Keratinocyte (primary cell): ENCODE results near the gene OR10A2. TPM values are rescaled to one million over a fixed set of nuclear protein-coding genes. Genes with fewer than 3 reads are reported as not detected.
"Not testable (repeated sequence)": the region's sequence is repeated elsewhere in the genome, so short reads cannot be mapped to it uniquely, and the experiment has no call there.

ENCODE experiments used
- DNase-seq: peaks from one replicate; pipeline ENCODE4 v3.0.0-alpha.2; 2011; ENCODE audit warnings: low read depth, missing footprints, low spot score
- FAIRE-seq: peaks from 2 replicates; lab custom pipeline; 2011; peaks lifted over from hg19 to GRCh38; lab: Jason Lieb, UNC
- H2AFZ ChIP-seq: 2 replicates; pipeline ENCODE4 v1.6.0; 2012; ENCODE audit warnings: low read length, control low read depth, inconsistent platforms; ENCODE audit not compliant: control insufficient read depth
- H3K27ac ChIP-seq: 2 replicates; pipeline ENCODE4 v1.5.1; 2011; ENCODE audit warnings: low read length; ENCODE audit not compliant: control insufficient read depth, insufficient read depth
- H3K27me3 ChIP-seq: 3 replicates; pipeline ENCODE4 v1.6.0; 2011; ENCODE audit warnings: low read length; ENCODE audit not compliant: control insufficient read depth, insufficient read depth; ENCODE audit errors: extremely low read depth
- H3K36me3 ChIP-seq, 2 experiments: 2 replicates in 1 of 2; 3 replicates in 1 of 2; pipeline ENCODE4 v1.5.1; 2011; ENCODE audit warnings: low read length in 2 of 2, mild to moderate bottlenecking in 1 of 2; ENCODE audit not compliant: control insufficient read depth in 2 of 2, insufficient read depth in 2 of 2; ENCODE audit errors: extremely low read depth in 1 of 2
- H3K4me1 ChIP-seq: 3 replicates; pipeline ENCODE4 v1.5.1; 2011; ENCODE audit warnings: low read length; ENCODE audit not compliant: control insufficient read depth, insufficient read depth; ENCODE audit errors: extremely low read depth
- H3K4me2 ChIP-seq: 3 replicates; pipeline ENCODE4 v1.6.0; 2011; ENCODE audit warnings: low read depth, low read length; ENCODE audit not compliant: control insufficient read depth, insufficient read depth; ENCODE audit errors: extremely low read depth
- H3K4me3 ChIP-seq, 3 experiments: fragments of 200-600 bp in 1 of 3; sonication (generic) in 1 of 3; 2 replicates in 2 of 3; 3 replicates in 1 of 3; pipeline ENCODE4 v1.5.1; 2011 to 2016; ENCODE audit warnings: low read length in 3 of 3, mild to moderate bottlenecking in 3 of 3, control low read depth in 2 of 3, inconsistent platforms in 1 of 3, low read depth in 1 of 3, mixed read lengths in 1 of 3, mixed run types in 1 of 3, moderate library complexity in 1 of 3; ENCODE audit not compliant: control insufficient read depth in 2 of 3, insufficient read depth in 2 of 3; ENCODE audit errors: extremely low read depth in 1 of 3
- H3K79me2 ChIP-seq: 2 replicates; pipeline ENCODE4 v1.6.0; 2012; ENCODE audit warnings: low read length; ENCODE audit not compliant: control insufficient read depth, insufficient read depth
- H3K9ac ChIP-seq: 3 replicates; pipeline ENCODE4 v1.6.0; 2011; ENCODE audit warnings: low read length; ENCODE audit not compliant: control insufficient read depth, insufficient read depth; ENCODE audit errors: extremely low read depth
- H3K9me1 ChIP-seq: 3 replicates; pipeline ENCODE4 v1.6.0; 2011; ENCODE audit warnings: low read length; ENCODE audit not compliant: control insufficient read depth, insufficient read depth; ENCODE audit errors: extremely low read depth
- H3K9me3 ChIP-seq: 2 replicates; pipeline ENCODE4 v1.5.1; 2012; ENCODE audit warnings: low read depth, low read length; ENCODE audit not compliant: control insufficient read depth
- H4K20me1 ChIP-seq: 3 replicates; pipeline ENCODE4 v1.6.0; 2011; ENCODE audit warnings: low read length; ENCODE audit not compliant: control insufficient read depth, insufficient read depth; ENCODE audit errors: extremely low read depth
- CTCF ChIP-seq, 3 experiments: IDR thresholded peaks in 1 of 3; conservative IDR thresholded peaks in 1 of 3; optimal IDR thresholded peaks in 1 of 3; 2 replicates in 2 of 3; 3 replicates in 1 of 3; pipeline versions ENCODE3 to v1.5.1; 2011; ENCODE audit warnings: low read length in 3 of 3, mild to moderate bottlenecking in 3 of 3, moderate library complexity in 2 of 3, control low read depth in 1 of 3, inconsistent platforms in 1 of 3; ENCODE audit not compliant: insufficient read depth in 2 of 3; ENCODE audit errors: extremely low read depth in 1 of 3
- EZH2 ChIP-seq: IDR thresholded peaks from one replicate; pipeline ENCODE4 v1.6.1; 2012; ENCODE audit warnings: inconsistent platforms, mild to moderate bottlenecking, low read length, moderate library complexity
- dilution Hi-C: fragments of 300-500 bp; cut with MboI; formaldehyde crosslinking; loops from one replicate; pipeline ENCODE4 v1.7.0; 2020; ENCODE audit warnings: low sequenced_read_pairs; ENCODE audit not compliant: extremely low pct_ligation_motif_present
- polyA plus RNA-seq, 5 experiments: library from polyadenylated mRNA; depleted of rRNA in 3 of 5; stranded (reverse) in 3 of 5; stranded (forward) in 1 of 5; unstranded in 1 of 5; fragments of >200 nt; gene quantifications; 1 replicate in 1 of 5; 2 replicates in 3 of 5; 3 replicates in 1 of 5; pipeline versions ENCODE4 v1.2.1 to v1.2.3, GENCODE V29; 2011 to 2012; ENCODE audit warnings: missing spikeins in 2 of 5, low read depth in 1 of 5, low replicate concordance in 1 of 5

Gene OR10A2
- polyA plus RNA-seq, 1 donor (not counting 4 experiments of a cell fraction or from before 2014, with no cell fraction given) = not detected

GRCh38 chr11:6845383-6845782, 17.5 kb upstream of the OR10A2 start, which contains the start of gene OR10A5:
OR10A5 (plus strand) TSS chr11:6845683; CDS start chr11:6845683, 0 bp downstream.
- no peak for TF ChIP-seq CTCF (optimal IDR thresholded peaks at IDR 0.05 in 1 of 3, IDR thresholded peaks at IDR 0.05 in 1 of 3, conservative IDR thresholded peaks at IDR 0.05 in 1 of 3; ENCODE audit: extremely low read depth in 1 of 3, insufficient read depth in 2 of 3, low read length in 3 of 3)
- TF ChIP-seq EZH2 = no peak
- dilution Hi-C loops = no loop called here
- H3K4me1 ChIP-seq = no peaks in the 10 kb centered on the region
- no peak within 1 kb of the TSS for H2AFZ ChIP-seq
- no peaks in the 10 kb centered on the region for H3K9me1 ChIP-seq
- H3K27me3 ChIP-seq = no peaks in the 10 kb centered on the region
- no peak within 1 kb of the TSS for H3K4me2 ChIP-seq
- H3K27ac ChIP-seq = no peak within 1 kb of the TSS
- H3K79me2 ChIP-seq = no peaks in the 10 kb centered on the region
- no peak within 1 kb of the TSS for H3K4me3 ChIP-seq
- FAIRE-seq (no peak), DNase-seq (no peak)
- H3K36me3 ChIP-seq = no peaks in the 10 kb centered on the region
- no peaks in the 10 kb centered on the region for H4K20me1 ChIP-seq
- no peak within 1 kb of the TSS for H3K9ac ChIP-seq
- H3K9me3 ChIP-seq = no peaks in the 10 kb centered on the region

- no peak for DNase-seq
- Histone ChIP-seq H3K9me3 (no peaks in the 10 kb centered on the region), H3K9me1 (no peaks in the 10 kb centered on the region), H3K27ac (no peak overlapping the region), H3K4me1 (no peaks in the 10 kb centered on the region), H2AFZ (no peak overlapping the region), H3K4me3 (no peak overlapping the region), H3K9ac (no peak overlapping the region), H4K20me1 (no peaks in the 10 kb centered on the region), H3K27me3 (no peaks in the 10 kb centered on the region), H3K36me3 (no peaks in the 10 kb centered on the region), H3K79me2 (no peaks in the 10 kb centered on the region), H3K4me2 (no peak overlapping the region)
- no peak for FAIRE-seq
- TF ChIP-seq CTCF (optimal IDR thresholded peaks at IDR 0.05 in 1 of 3, IDR thresholded peaks at IDR 0.05 in 1 of 3, conservative IDR thresholded peaks at IDR 0.05 in 1 of 3; ENCODE audit: extremely low read depth in 1 of 3, insufficient read depth in 2 of 3, low read length in 3 of 3) = no peak
- dilution Hi-C loops = no loop called here
Observed at GRCh38 chr11:6850526-6850925, 12.3 kb upstream of the OR10A2 start.

DNA sequence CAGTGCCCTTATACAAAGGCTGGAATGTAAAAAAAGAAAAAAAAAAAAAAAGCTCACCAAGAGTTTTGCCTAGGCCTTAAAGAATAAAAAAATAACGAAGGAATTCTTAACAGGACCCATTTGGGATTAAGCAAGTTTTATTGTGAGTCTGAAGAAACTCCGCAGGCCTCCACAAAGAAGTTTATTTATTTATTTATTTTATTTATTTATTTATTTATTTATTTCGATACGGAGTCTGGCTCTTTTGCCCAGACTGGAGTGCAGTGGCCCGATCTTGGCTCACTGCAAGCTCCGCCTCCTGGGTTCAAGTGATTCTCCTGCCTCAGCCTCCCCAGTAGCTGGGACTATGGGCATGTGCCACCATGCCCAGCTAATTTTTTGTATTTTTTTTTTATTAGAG, 8.1 kb upstream of the OR10A2 start:
- H2AFZ ChIP-seq, H3K36me3 ChIP-seq, H3K4me1 ChIP-seq, dilution Hi-C loops, H3K4me3 ChIP-seq, DNase-seq, H3K9ac ChIP-seq, FAIRE-seq, H3K79me2 ChIP-seq, H3K9me3 ChIP-seq, H3K27ac ChIP-seq, H3K4me2 ChIP-seq, H4K20me1 ChIP-seq, H3K9me1 ChIP-seq, H3K27me3 ChIP-seq: not testable (repeated sequence)
